CD4-positive, alpha-beta memory T cell (primary cell): ENCODE data around the gene TCTN3. TPM values are rescaled to one million over a fixed set of nuclear protein-coding genes. Genes with fewer than 3 reads are reported as not detected.

ENCODE experiments used
- CTCF ChIA-PET: fragments of 350-600 bp; sonication (Branson Sonifier 250); formaldehyde crosslinking; loops from one replicate; lab custom pipeline; 2021; ENCODE audit warnings: inconsistent platforms; ENCODE audit not compliant: partially characterized antibody; lab: Charles Lee
- POLR2A ChIA-PET: fragments of 350-600 bp; sonication (Branson Sonifier 250); formaldehyde crosslinking; loops from one replicate; lab custom pipeline; 2021; ENCODE audit not compliant: partially characterized antibody; lab: Charles Lee
- DNase-seq, 5 donors: peaks; one replicate each; pipeline versions ENCODE4 v3.0.0 to v3.0.0-alpha.2; 2020 to 2022; ENCODE audit warnings: mixed read lengths in 1 of 5
- H3K27ac ChIP-seq: one replicate; pipeline ENCODE4 v1.7.0; 2013; ENCODE audit warnings: low read depth, low read length
- H3K27me3 ChIP-seq: 2 replicates; pipeline ENCODE4 v1.7.0; 2013; ENCODE audit warnings: mild to moderate bottlenecking, low read length, moderate library complexity; ENCODE audit not compliant: insufficient read depth
- H3K36me3 ChIP-seq: 2 replicates; pipeline ENCODE4 v1.7.0; 2013; ENCODE audit warnings: mild to moderate bottlenecking, low read length, moderate library complexity; ENCODE audit not compliant: insufficient read depth
- H3K4me1 ChIP-seq: 2 replicates; pipeline ENCODE4 v1.7.0; 2013; ENCODE audit warnings: mild to moderate bottlenecking, low read length, moderate library complexity; ENCODE audit not compliant: insufficient read depth
- H3K4me3 ChIP-seq, 2 donors: one replicate each; pipeline ENCODE4 v1.7.0; 2013; ENCODE audit warnings: low read length in 2 of 2, mild to moderate bottlenecking in 1 of 2
- H3K9me3 ChIP-seq, 2 donors: one replicate each; pipeline ENCODE4 v1.7.0; 2013; ENCODE audit warnings: low read length in 2 of 2, control low read depth in 1 of 2; ENCODE audit not compliant: control insufficient read depth in 1 of 2
- H3K27ac Mint-ChIP-seq, 7 donors: one replicate each; pipeline ENCODE4 v1.8.0; 2020 to 2021; ENCODE audit warnings: mixed read lengths in 7 of 7, mild to moderate bottlenecking in 6 of 7, inconsistent platforms in 3 of 7, moderate library complexity in 3 of 7
- H3K27me3 Mint-ChIP-seq, 2 donors: one replicate each; pipeline ENCODE4 v1.8.0; 2020 to 2021; ENCODE audit warnings: mixed read lengths in 2 of 2
- H3K36me3 Mint-ChIP-seq, 2 donors: one replicate each; pipeline ENCODE4 v1.8.0; 2020 to 2021; ENCODE audit warnings: mixed read lengths in 2 of 2, inconsistent platforms in 1 of 2, mild to moderate bottlenecking in 1 of 2
- H3K4me1 Mint-ChIP-seq, 4 donors: one replicate each; pipeline ENCODE4 v1.8.0; 2020 to 2021; ENCODE audit warnings: mixed read lengths in 4 of 4, mild to moderate bottlenecking in 1 of 4
- H3K4me3 Mint-ChIP-seq, 8 donors: one replicate each; pipeline ENCODE4 v1.8.0; 2020 to 2021; ENCODE audit warnings: mixed read lengths in 8 of 8, mild to moderate bottlenecking in 7 of 8, moderate library complexity in 6 of 8, inconsistent platforms in 3 of 8
- H3K9me3 Mint-ChIP-seq, 8 donors: one replicate each; pipeline ENCODE4 v1.8.0; 2020 to 2021; ENCODE audit warnings: mixed read lengths in 8 of 8, mild to moderate bottlenecking in 5 of 8, inconsistent platforms in 3 of 8, moderate library complexity in 1 of 8
- intact Hi-C: fragments of 100-400 bp; cut with micrococcal nuclease; formaldehyde crosslinking; loops from one replicate; pipeline ENCODE4 v1.15.1; 2023
- polyA plus RNA-seq, 2 donors: library from polyadenylated mRNA; unstranded; fragments of 300-500 nt; fragmentation: Illumina TruSeq; gene quantifications; one replicate each; pipeline ENCODE4 v1.2.3, GENCODE V29; 2021
- total RNA-seq, 2 experiments: library from RNA; stranded (reverse); gene quantifications; one replicate each; pipeline ENCODE4 v1.2.3, GENCODE V29; 2021

TCTN3 gene
- total and polyA plus RNA-seq, 4 experiments from 2014 or later, result 20.5 to 54.9 (median 36.3) TPM

DNA sequence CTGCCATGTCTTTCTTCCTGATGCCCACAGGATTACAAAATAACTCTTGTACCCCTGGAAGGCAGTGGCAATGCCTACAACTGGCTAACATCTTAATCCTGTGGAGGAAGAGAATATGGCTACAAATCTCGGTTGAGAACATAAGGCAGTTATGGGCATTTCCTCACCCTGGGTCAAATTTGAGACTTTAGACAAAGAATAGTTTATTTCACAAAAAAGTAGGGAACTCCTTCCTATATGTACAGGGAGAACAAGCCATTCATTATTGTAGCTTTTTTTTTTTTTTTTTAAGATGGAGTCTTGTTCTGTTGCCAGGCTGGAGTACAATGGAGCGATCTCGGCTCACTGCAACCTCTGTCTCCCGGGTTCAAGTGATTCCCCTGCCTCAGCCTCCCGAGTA, 39.8 kb downstream of the TCTN3 start:
- DNase-seq, result no peak
- POLR2A ChIA-PET, result no interaction called here
- H3K27me3 ChIP-seq, result no peaks in the 10 kb centered on the region
- Mint-ChIP-seq H3K27ac (peak overlapping the region in 2 of 7 donors; percentile 25 to 39), H3K36me3 (peaks cover 37 to 43% of the 10 kb centered on the region in 2 donors), H3K4me1 (peaks cover 13 to 41% (median 25%) of the 10 kb centered on the region in 4 donors), H3K4me3 (no peak overlapping the region), H3K27me3 (no peaks in the 10 kb centered on the region), H3K9me3 (peaks cover 0 to 9% (median 1%) of the 10 kb centered on the region in 8 donors)
- H3K4me1 ChIP-seq, result peaks cover 21% of the 10 kb centered on the region
- CTCF ChIA-PET, result interaction anchor here (1.5 kb wide), 1 partner anchor 40 kb away, joined by 13 read pairs; the partner anchor contains the start of gene TCTN3
- H3K4me3 ChIP-seq, result no peak overlapping the region
- no peak overlapping the region for H3K27ac ChIP-seq
- H3K36me3 ChIP-seq, result no peaks in the 10 kb centered on the region
- intact Hi-C loops, result no loop called here
- no peaks in the 10 kb centered on the region for H3K9me3 ChIP-seq

DNA sequence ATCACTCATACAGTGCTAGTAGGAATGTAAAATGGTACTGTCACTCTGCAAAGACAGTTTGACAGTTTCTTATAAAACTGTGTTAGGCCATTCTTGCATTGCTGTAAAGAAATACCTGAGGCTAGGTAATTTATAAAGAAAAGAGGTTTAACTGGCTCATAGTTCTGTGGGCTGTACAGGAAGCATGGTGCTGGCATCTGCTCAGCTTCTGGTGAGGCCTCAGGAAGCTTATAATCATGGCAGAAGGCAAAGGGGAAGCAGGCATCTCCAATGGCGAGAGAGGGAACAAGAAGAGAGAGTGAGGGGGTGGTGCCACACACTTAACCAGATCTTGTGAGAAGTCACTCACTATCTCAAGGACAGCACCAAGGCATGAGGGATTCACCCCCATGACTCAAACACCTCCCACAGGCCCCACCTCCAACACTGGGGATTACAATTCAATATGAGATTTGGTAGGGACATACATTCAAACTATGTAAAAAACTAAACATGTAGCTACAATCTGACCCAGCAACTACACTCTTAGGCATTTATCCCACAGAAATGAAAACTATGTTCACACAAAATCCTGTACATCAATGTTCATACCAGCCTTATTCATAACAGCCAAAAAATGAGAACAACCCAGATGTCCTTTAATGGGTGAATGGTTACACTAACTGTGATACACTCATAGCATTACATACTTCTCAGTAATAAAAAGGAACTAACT, 42.2 kb downstream of the TCTN3 start:
- Mint-ChIP-seq H3K27ac (peak overlapping the region in 1 of 7 donors; percentile 30), H3K4me3 (no peak overlapping the region), H3K36me3 (peaks cover 49 to 64% of the 10 kb centered on the region in 2 donors), H3K4me1 (peaks cover 10 to 33% (median 18%) of the 10 kb centered on the region in 4 donors), H3K27me3 (no peaks in the 10 kb centered on the region), H3K9me3 (peaks cover 0 to 9% (median 1%) of the 10 kb centered on the region in 8 donors)
- CTCF ChIA-PET, result interaction anchor here (1.0 to 1.9 kb wide), 4 partner anchors 8 to 42 kb away, joined by 3 to 7 read pairs (median 4); partner anchors contain the start of gene TCTN3
- no peaks in the 10 kb centered on the region for H3K36me3 ChIP-seq
- DNase-seq, result no peak
- no peaks in the 10 kb centered on the region for H3K9me3 ChIP-seq
- no peak overlapping the region for H3K27ac ChIP-seq
- H3K4me1 ChIP-seq, result peaks cover 14% of the 10 kb centered on the region
- H3K27me3 ChIP-seq, result no peaks in the 10 kb centered on the region
- H3K4me3 ChIP-seq, result no peak overlapping the region
- POLR2A ChIA-PET, result no interaction called here
- intact Hi-C loops, result no loop called here

DNA sequence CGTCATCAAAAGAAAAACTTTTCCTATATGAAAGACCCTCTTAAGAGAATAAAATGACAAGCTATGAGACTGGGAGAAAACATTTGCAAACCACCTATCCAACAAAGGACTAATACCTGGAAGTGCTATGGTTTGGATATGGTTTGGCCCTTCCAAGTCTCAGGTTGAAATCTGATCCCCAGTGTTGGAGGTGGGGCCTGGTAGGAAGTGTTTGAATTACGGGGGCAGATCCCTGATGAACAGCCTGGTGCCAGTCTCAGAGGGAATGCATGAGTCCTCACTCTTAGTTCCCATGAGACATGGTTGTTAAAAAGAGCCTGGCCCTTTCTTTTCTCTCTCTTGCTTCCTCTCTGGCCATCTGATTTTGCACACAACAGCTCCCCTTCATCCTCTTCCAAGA, 43.5 kb downstream of the TCTN3 start:
- H3K4me3 Mint-ChIP-seq, result no peak overlapping the region
- no peaks in the 10 kb centered on the region for H3K9me3 ChIP-seq
- no peak overlapping the region for H3K4me3 ChIP-seq
- H3K9me3 Mint-ChIP-seq, result peaks cover 0 to 9% (median 1%) of the 10 kb centered on the region in 8 donors
- peak overlapping the region in 1 of 7 donors; percentile 65 for H3K27ac Mint-ChIP-seq
- peaks cover 52 to 69% of the 10 kb centered on the region in 2 donors for H3K36me3 Mint-ChIP-seq
- H3K27me3 Mint-ChIP-seq, result no peaks in the 10 kb centered on the region
- H3K36me3 ChIP-seq, result no peaks in the 10 kb centered on the region
- ChIA-PET CTCF (interaction anchor here (0.8 to 1.9 kb wide), 3 partner anchors 43 to 220 kb away, joined by 3 to 7 read pairs (median 3); partner anchors contain the start of gene TCTN3), POLR2A (interaction anchor here (0.6 to 0.8 kb wide), 2 partner anchors 191 to 257 kb away, joined by 4 read pairs; no protein-coding TSS in a partner anchor)
- no peak for DNase-seq
- intact Hi-C loops, result no loop called here
- H3K4me1 ChIP-seq, result peaks cover 7% of the 10 kb centered on the region
- no peak overlapping the region for H3K27ac ChIP-seq
- H3K27me3 ChIP-seq, result no peaks in the 10 kb centered on the region
- peaks cover 2 to 22% (median 12%) of the 10 kb centered on the region in 4 donors for H3K4me1 Mint-ChIP-seq

DNA sequence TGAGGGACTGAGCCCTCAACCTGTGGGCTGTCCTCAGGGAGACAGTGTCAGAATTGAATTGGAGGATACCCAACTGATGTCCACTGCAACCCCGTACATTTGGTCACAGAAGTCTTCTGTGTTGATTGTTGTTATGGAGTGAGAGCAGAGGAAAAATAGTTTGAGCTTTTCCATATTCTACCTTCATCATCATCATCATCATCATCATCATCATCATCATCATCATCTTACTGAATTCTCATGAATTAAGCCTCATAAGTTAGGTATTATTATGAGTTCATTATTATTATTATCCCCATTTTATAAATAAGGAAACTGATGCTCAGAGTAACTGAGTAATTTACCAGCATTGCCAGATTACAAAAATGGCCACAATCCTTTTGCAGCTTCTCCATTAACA, 45.6 kb downstream of the TCTN3 start:
- H3K9me3 ChIP-seq, result no peaks in the 10 kb centered on the region
- CTCF ChIA-PET, result interaction anchor here (1.4 to 1.6 kb wide), 2 partner anchors 10 to 46 kb away, joined by 3 to 5 read pairs; partner anchors contain the start of gene TCTN3

DNA sequence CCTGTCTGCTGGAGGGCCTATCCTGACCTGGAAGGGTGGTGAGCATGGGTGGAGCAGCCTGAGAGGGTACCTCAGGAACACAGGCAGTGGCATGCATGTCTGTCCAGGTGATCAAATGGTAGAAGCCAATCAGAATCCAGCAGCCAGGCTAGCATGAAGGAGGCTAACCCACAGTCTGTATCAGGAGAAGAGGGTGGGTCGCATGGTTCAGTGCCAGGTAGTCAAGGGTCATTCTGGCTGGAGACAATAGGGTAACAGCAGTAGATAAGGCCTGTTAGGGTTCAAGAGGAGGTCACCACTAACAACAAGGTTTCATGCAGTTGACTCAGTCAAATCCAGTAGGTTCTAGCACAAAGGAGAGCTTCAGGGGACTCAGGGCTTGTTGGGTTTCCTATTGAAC, 47.6 kb downstream of the TCTN3 start:
- no peak for DNase-seq
- Histone ChIP-seq H3K36me3 (peaks cover 17% of the 10 kb centered on the region), H3K27me3 (no peaks in the 10 kb centered on the region), H3K4me3 (no peak overlapping the region), H3K9me3 (no peaks in the 10 kb centered on the region), H3K4me1 (no peaks in the 10 kb centered on the region), H3K27ac (no peak overlapping the region)
- intact Hi-C loops, result no loop called here
- H3K4me1 Mint-ChIP-seq, result peaks cover under 1 to 4% (median 2%) of the 10 kb centered on the region in 4 donors
- CTCF ChIA-PET, result no interaction called here
- no peaks in the 10 kb centered on the region for H3K27me3 Mint-ChIP-seq
- POLR2A ChIA-PET, result no interaction called here
- peaks cover 43 to 66% of the 10 kb centered on the region in 2 donors for H3K36me3 Mint-ChIP-seq
- no peak overlapping the region for H3K4me3 Mint-ChIP-seq
- H3K27ac Mint-ChIP-seq, result peak overlapping the region in 1 of 7 donors; percentile 24
- H3K9me3 Mint-ChIP-seq, result peaks cover 0 to 2% (median 0%) of the 10 kb centered on the region in 8 donors

More for the DNA sequence above, 45.6 kb downstream of the TCTN3 start:
- Histone ChIP-seq H3K4me3 (no peak overlapping the region), H3K36me3 (peaks cover 1% of the 10 kb centered on the region), H3K27ac (no peak overlapping the region), H3K27me3 (no peaks in the 10 kb centered on the region), H3K4me1 (no peaks in the 10 kb centered on the region)
- DNase-seq, result no peak
- peaks cover 0 to 9% (median 1%) of the 10 kb centered on the region in 8 donors for H3K9me3 Mint-ChIP-seq
- no peaks in the 10 kb centered on the region for H3K27me3 Mint-ChIP-seq
- peaks cover 46 to 73% of the 10 kb centered on the region in 2 donors for H3K36me3 Mint-ChIP-seq
- POLR2A ChIA-PET, result interaction anchor here (1.2 kb wide), 1 partner anchor 46 kb away, joined by 3 read pairs; the partner anchor contains the start of gene TCTN3
- intact Hi-C loops, result no loop called here
- no peak overlapping the region for H3K4me3 Mint-ChIP-seq
- H3K4me1 Mint-ChIP-seq, result peaks cover 1 to 8% (median 7%) of the 10 kb centered on the region in 4 donors
- H3K27ac Mint-ChIP-seq, result no peak overlapping the region

DNA sequence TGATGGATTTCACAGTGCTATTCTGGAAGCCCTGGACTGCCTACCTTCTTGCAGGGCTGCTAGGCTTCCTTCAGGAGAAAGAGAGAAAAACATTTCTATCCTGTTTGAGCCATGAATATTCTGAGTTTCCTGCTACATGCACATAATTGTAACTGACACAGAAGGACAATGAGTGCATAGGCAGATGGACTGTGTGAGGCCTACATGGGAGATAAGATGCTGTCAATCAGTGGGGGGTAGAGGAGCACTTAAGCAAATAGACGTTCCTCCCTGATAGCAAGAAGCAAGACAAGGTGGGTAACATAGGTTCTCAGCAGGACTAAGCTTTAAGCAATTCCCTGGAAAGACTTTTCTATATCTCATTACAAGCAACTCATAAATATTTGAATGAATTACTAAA, 48.8 kb downstream of the TCTN3 start:
- Mint-ChIP-seq H3K27me3 (no peaks in the 10 kb centered on the region), H3K4me1 (peaks cover 0 to 7% (median 2%) of the 10 kb centered on the region in 4 donors), H3K9me3 (peaks cover 0 to 2% (median 0%) of the 10 kb centered on the region in 8 donors), H3K27ac (peak overlapping the region in 1 of 7 donors; percentile 42), H3K4me3 (no peak overlapping the region), H3K36me3 (peaks cover 43 to 66% of the 10 kb centered on the region in 2 donors)
- ChIA-PET POLR2A (no interaction called here), CTCF (no interaction called here)
- intact Hi-C loops, result no loop called here
- H3K9me3 ChIP-seq, result no peaks in the 10 kb centered on the region
- no peak overlapping the region for H3K4me3 ChIP-seq
- peaks cover 26% of the 10 kb centered on the region for H3K36me3 ChIP-seq
- H3K4me1 ChIP-seq, result no peaks in the 10 kb centered on the region
- no peak for DNase-seq
- no peaks in the 10 kb centered on the region for H3K27me3 ChIP-seq
- no peak overlapping the region for H3K27ac ChIP-seq

DNA sequence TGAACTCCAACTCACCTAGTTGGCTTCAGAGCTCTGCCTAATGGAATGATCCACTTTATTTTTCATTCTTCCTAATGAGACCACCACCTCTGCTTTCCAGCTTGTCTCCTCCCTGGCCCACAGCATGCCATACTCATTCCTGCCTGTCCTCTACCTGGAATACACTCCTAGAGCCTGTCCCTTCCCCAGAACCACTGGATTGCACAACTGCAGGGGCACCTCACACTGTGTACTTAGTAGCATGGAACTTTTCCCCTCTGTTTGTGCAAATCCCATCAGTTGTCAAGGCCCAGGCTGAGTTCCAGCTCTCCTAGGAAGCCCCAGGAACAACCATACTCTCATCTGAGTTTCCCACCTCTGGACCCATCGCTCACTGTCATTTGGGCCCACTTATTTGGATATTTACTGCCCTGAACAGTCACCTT, 52.8 kb downstream of the TCTN3 start:
- H3K27ac Mint-ChIP-seq, result no peak overlapping the region
- H3K4me3 Mint-ChIP-seq, result no peak overlapping the region
- H3K9me3 ChIP-seq, result no peaks in the 10 kb centered on the region
- DNase-seq, result no peak
- ChIA-PET POLR2A (no interaction called here), CTCF (no interaction called here)
- peaks cover 0 to 5% (median under 1%) of the 10 kb centered on the region in 4 donors for H3K4me1 Mint-ChIP-seq
- intact Hi-C loops, result no loop called here
- H3K27me3 ChIP-seq, result no peaks in the 10 kb centered on the region
- H3K9me3 Mint-ChIP-seq, result peaks cover 0 to 2% (median 0%) of the 10 kb centered on the region in 8 donors
- H3K4me3 ChIP-seq, result no peak overlapping the region
- H3K27ac ChIP-seq, result no peak overlapping the region
- H3K36me3 Mint-ChIP-seq, result peaks cover 42 to 54% of the 10 kb centered on the region in 2 donors
- no peaks in the 10 kb centered on the region for H3K4me1 ChIP-seq
- H3K27me3 Mint-ChIP-seq, result no peaks in the 10 kb centered on the region
- H3K36me3 ChIP-seq, result peaks cover 29% of the 10 kb centered on the region
